HG03103 (cell line): ENCODE measurements around the gene ITGA2.

Experiments used
- ATAC-seq: cut with Tn5 transposase; IDR thresholded peaks from one replicate; pipeline ENCODE4 v1.9.1; 2021; ENCODE audit warnings: low read depth; ENCODE audit not compliant: unreplicated experiment

ITGA2 gene

DNA sequence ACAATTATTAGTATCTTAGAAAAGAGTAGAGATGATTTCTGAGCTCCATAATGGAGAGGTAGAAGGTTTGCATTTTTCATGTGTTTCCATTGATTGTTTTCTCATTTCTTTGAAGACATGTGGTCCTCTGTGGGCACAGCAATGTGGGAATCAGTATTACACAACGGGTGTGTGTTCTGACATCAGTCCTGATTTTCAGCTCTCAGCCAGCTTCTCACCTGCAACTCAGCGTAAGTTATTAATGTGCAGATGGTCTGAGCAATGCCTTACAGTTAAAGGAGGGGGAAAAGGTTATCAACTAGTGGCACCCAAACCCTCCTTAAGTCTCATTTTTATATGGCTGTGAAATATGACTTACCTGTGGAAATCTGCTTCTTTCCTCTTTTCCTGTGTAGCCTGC is 59.1 kb downstream of the ITGA2 start:
- ATAC-seq = no peak

DNA sequence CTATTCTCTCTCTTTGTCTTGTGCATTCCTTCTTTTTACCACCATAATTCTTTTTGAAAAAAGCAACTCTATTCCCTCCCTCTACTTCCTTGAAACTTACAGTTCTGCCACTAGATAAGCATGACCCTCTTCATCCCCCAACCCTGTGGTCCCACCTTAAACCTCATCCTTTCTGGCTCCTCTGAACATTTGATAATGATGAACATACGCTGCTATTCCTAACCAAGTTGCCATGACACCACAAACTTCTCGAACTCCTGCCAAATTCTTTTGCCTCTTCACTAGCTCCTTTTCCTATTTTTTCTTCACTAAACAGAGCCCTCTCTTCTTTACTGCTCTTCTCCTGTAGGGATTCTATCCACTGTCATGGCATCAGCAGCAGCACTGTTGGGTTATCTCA is 63.3 kb downstream of the ITGA2 start:
- ATAC-seq = no peak

DNA sequence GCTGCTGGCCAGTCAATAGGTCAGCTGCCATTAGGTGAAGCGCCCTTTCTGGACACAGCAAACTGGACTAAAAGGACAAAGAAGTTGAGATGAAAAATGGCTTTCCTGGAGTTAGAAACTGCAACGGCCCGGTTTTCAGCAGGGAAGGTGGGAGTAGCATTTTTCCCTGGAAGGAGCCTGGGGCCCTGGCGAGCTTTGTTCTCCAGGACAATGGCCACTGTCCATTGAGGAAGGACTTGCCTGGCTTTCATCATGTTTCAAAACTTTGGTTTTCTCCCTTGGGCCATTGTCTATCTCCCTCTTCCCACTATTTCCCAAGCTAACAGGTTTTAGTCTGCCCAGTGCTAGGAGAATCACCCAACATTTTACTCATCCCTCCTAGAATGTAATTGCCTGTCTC is 64.2 kb downstream of the ITGA2 start:
- no peak for ATAC-seq

DNA sequence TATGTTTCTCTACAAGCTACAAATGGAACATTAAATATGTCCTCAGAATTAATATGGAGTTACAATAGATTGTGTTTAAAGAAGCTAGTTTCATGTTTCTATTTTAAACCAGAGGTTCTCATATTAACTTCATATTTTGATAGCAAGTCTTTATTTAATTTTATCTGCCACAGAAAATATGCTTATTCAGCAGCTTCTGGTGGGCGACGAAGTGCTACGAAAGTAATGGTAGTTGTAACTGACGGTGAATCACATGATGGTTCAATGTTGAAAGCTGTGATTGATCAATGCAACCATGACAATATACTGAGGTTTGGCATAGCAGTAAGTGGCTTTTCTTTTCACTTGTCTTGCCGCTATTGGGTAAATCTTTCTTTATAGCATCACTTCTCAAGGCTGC is 66.2 kb downstream of the ITGA2 start:
- ATAC-seq = no peak

DNA sequence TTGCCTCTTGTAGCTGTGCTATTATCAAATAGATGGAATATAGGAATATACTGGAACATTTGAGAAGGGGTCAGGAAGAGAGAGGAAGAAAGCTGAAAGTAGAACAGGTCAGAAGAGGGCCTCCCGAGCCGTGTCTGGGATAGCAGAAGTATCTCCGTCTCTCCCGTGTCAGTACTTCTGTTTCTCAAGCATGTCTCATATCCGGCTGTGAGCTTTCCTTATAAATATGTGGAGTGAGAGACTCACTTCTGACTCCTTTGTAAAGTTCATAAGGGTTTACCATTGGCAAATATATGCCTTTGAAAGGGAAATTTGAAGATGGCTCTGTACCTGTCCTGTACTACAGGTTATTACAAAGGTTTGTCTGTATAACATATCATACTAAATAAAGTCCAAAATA is 70.1 kb downstream of the ITGA2 start:
- ATAC-seq = no peak

DNA sequence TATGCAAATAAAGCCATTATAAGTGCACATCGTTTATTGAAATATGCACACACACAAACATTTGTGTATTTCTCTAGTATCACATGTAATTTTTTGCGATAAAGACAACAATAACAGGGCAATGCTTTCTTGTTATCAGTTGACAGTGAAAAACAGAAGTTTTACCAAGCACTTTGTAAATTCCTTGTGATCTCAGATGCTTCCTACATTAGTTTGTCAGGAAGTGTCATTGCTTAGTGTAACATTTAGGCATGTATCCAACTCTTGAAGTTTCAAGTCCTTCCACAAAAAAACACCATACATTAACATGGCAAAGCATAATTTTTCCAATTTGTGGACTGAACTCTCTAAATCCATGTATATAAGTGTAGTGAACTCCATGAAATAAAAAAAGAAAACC is 74.0 kb downstream of the ITGA2 start:
- no peak for ATAC-seq

DNA sequence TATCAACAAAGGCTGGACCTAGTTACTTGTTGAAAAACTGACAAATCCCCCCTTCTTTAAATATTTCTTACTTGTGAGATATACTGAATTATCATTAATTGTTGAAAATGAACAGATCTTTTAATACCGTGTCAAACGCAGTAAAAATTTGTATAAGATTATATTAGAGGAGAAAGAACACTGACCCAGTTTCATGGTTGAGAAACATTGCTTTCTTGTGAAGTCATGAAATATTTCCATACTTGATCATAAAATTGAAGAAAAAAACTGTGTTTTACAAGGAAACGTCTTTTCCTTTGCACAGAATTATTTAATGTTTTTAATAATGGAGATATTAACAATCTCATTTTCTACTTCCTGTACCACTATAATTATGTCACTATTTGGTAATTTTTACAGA is 74.6 kb downstream of the ITGA2 start:
- ATAC-seq = no peak

DNA sequence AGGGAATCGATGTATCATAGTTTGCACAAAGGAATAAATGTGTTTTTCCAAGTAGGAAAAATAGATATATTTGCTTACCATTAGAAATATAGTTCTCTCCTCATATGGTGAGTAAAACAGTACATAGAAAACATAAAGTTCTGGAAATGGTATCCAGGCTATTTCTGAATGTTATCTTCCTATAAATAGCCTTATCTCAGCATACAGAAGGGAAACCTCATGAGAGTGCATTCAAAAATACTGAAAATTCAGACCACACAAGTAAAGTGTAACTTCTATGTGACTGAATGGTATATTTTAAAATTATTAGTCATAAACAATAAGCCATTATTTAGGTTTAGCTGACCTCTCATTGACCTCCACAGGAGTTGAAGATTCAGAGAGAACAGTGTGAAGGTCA is 76.9 kb downstream of the ITGA2 start:
- no peak for ATAC-seq

DNA sequence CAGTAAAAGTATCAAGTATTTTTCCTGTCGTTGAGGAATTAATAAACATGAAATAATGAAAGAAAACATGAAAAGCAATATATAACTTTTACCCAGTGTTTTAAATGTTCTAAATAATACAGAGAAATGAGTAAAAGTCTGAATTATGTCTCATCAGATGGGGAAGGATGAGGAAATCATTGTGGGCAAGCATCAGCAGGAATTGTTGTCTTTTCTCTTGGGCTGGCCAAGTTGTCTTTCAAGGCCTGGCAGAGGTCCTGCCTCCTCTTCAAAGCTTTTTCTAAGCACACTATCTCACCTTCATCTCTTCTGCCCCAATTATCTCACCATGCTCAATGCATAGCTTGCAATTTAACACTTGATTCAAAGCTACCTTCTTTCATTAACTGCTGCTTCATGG is 78.5 kb downstream of the ITGA2 start:
- ATAC-seq = no peak

DNA sequence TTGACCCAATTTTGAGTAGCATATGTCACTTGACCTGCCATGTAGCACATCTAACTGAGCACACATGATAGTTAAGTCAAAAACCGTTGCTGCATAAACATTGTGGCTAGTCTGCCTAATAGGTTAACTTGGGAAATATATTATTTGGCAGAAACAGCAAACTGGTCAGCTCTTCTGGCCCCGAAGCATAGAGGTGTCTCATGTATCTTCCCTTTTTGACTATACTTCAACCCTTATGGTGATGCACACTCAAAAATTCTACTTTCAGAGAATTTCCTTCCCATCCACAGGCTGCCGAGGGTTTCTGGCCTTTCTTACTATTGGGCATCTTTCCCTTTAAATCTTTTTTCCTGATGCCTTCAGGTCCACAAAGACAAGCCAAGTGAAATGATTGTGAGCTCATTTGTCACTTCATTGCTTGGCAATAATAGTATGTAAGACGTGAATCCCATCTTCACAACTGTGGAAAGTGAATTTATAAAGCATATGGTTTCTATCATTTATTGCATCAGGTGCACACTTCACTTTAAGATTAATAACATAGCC is 79.2 kb downstream of the ITGA2 start:
- no peak for ATAC-seq

DNA sequence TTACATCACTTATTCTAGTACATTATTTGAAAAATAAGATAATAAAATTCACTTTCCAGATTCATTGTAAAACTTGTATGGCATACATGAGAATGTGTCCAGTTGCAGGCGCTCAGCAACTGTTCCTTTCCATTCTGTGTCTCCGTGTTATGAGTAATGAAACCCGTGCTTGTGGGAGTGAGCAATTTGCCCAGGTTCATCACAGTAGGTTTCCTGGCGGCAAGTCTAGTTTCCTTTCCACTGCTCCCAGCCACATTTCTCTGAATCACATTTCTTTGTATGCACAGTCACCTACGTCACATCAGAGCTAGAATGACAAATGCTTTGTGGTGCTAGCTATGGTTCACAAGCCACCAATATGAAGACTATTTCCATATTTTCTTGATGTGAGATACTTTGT is 80.5 kb downstream of the ITGA2 start:
- ATAC-seq = no peak

DNA sequence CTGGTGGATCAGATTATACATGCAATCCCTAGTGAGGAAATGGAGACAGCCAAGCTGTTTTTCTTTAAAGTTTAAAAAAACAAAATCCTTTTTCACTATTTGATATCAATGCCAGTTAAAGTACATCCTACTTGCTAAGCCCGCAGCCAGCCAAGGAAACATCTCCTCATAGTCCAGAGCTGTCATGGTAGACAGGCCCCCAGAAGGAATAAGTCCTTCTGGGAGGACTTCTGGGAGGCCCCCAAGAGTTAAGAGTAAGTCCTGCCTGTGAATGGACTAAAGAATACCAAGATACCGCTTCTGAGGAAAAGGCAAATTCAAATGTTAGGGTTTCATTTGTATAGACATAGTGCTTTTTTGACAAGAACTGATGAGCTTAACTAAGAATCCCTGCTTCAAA is 82.1 kb downstream of the ITGA2 start:
- ATAC-seq = no peak

DNA sequence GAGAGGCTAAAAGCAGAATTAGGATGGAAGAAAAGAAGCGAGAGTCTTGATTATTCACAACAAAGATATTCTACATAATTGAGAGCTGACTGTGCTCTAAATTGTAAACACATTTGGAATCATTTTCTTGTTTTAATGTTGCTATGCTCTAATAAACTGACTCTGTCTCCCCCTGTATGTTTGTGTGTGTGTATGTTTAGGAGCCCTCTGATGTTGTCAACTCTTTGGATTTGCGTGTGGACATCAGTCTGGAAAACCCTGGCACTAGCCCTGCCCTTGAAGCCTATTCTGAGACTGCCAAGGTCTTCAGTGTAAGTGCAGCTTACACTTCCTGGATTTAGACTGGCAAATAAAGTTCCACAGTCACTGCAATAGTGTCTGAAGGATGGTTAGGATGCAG is 82.6 kb downstream of the ITGA2 start:
- ATAC-seq = no peak

DNA sequence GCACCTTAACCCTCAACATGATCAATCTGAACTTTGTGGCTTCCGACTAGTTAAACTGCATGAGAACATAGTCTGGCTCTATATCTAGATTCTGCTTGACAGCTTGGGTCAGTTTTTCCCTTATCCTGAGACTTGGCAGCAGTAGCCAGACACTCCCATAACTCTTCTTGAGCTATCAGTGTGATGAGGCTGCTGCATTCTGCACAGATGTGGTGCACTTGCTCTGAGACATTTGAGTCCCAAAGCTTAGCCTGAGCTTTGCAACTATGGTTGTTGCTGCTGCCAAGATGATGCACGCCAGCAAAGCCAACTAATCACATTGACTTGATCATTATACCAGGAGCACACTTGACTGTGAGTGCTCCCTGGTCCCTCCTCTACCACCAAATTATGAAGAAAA is 84.2 kb downstream of the ITGA2 start:
- no peak for ATAC-seq

DNA sequence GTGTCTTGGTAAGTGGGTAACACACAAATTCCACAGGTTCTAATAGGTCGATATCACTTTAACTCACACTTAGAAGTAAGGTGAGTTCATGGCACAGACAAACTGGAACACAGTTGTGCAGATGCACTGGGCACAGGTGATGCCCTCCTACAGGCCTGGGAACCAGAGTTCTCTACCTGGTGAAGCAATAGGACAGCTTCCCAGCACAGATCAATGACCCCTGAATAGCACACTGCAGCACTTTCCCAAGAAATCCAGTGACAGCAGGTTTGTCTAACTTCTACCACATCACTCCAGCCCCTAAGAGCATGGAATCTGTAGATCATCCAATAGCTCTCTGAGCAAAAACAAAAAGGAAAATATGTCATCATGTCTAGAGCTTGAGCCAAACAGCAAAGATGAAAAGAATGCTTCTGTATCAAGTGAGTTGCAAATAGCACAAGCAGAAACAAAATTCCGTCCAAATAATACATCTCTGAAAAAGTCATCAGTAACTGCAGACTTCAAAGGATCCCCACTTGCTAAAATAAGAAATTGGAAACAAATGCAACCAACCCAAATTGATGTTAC is 86.9 kb downstream of the ITGA2 start:
- no peak for ATAC-seq

DNA sequence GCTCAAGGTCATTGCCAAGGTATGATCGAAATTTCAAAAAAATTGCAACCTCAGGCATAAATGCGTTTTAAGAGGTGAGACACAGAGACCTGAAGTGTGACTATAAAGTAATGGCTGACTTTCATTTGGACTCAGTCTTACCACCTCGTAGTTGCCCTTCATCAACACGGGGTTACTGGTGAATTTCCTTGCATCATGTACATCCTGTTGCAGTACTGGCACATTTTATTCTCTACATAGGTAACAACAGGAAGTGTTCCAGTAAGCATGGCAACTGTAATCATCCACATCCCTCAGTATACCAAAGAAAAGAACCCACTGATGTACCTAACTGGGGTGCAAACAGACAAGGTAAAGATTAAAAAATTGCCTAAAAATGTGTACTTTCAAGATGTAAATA is 91.1 kb downstream of the ITGA2 start:
- ATAC-seq = no peak

DNA sequence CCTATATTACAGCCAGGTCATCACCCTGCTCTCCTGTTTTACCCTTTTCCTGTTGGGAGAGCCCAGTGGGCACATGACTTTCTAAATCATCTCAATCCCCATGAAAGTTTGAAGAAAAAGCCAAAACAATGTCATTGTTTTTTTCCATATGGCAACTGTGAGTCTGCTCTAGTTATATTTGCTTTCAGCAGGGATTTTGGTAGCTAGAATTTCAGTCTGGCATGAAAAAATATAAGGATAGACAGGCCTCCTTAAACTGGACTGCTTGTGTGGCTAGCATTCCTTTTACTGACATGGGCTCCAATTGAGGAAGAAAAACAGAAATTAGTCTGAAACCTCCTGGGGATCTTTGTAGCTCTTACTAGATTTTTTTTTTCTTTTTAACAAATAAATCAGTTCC is 94.8 kb downstream of the ITGA2 start:
- ATAC-seq = no peak

DNA sequence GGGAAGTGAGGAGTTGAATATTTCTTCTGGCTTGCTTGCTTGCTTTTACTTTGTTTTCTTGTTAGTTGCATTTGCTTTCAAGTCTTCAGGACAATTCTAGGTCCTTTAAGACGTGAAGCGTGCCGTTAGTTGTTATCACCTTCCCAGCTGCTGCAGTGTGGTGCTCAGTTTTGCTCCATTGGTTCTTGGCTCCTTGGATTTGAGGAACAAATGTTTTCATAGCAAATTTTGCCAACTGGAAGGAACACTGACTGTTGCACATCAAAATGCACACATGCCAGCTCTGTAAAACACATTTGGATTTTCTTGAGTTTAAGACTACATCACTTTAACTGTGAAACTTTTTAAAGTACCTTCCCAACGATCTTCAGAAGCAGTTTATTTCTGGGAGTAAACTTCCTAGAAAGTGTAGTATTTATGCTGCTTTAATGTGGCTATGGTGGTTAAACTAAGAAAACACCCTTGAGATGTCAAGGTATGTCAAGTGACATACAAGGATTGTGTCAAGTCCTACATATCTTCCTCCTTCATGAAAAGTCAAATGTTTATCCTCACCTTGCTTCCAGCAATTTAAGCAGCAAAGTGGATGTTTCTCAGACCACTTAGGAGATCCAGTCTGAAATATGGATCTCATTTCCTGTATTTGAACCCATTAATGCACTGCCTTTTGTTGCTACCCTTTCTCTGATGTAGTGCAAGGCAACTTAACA is 95.5 kb downstream of the ITGA2 start:
- no peak for ATAC-seq

DNA sequence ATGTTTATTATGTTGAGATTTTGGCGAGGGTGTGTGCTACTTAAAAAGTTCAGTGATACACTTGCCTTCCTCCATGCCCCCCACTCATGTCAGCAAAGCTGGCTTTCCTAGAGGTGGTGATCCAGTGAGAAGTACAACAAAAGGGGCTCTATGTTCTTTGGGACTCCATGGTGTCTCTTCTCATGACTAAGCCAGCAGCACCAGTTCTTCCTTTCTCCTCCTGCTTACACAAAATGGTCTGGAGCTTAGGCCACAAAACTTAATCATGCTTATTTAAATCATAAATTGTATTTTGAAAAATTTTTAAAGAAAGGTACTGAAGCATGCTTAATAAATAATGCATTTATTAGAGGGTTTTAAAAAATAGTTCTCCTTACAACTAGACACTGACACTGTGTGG is 98.0 kb downstream of the ITGA2 start:
- no peak for ATAC-seq

DNA sequence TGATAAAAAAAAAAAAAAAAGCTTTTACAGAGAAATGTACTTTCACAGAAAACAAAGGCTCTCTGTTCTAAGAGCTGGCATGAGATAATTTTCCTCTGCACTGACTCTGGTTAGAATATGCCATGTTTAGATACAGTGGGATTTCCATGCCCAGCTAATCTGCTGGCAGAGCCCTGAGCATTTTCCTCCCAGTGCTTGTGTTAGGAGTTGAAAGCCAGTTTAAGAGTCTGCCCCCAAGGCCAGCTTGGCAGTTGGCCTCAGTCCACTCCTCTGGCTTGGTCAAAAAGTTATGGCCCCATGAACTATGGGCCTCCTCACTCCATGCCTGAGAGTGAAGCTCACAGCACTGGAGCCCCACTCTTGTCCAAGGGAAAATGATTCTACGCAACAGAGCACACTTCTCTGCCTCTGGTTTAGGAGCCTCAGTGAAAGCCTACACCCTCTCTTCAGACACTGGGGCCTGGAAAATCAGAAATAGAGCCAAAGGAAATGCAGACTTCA is 98.5 kb downstream of the ITGA2 start:
- no peak for ATAC-seq

DNA sequence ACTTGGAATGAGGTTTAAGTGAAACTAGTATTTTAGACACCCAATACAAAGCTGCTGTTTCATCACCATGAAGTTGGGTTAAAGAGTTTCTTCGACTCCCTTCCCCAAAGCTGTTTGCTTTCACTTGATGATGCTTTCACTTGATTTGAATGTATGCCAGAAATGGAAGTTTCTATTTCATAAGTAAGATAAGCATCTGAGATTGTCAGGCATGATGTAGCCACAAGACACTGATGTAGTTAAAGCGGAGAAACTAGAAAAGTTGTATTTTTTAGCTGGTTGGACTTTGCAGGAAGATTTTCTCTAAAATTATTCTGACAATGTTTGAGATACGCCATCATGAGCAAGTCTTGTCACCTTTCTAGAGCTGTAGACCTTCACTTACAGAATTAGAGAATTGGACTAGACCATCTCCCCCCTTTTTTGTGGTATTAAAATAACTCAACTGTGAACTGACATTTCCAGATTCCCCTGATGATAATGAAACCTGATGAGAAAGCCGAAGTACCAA is 100.4 kb downstream of the ITGA2 start:
- ATAC-seq = peak; percentile 81

DNA sequence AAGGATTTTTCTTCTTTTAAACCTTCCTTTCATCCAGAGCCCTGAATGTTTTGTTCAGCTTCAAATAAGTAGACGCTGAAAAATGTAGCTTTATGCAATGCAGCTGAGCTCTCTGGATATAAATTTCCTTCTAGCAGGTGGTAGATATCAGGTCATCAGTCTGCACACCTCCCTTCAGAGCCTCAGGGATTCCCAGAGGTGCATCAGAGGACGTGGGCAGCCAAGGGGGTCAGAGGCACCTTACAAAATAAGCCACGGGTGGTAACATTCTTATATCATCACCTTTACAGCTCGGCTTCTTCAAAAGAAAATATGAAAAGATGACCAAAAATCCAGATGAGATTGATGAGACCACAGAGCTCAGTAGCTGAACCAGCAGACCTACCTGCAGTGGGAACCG is 101.1 kb downstream of the ITGA2 start:
- ATAC-seq = no peak
